Adipocyte (in vitro differentiated cells): ENCODE data around the gene AHDC1.

Experiments
- DNase-seq: peaks from one replicate; pipeline ENCODE4 v3.0.0-alpha.2; 2015; ENCODE audit warnings: low read depth
- H3K27me3 ChIP-seq: replicated peaks from 2 replicates; pipeline ENCODE4 v1.7.0; 2013; ENCODE audit warnings: mild to moderate bottlenecking, low read length, moderate library complexity; ENCODE audit not compliant: control insufficient read depth, insufficient read depth
- H3K36me3 ChIP-seq: 2 replicates; pipeline ENCODE4 v1.7.0; 2013; ENCODE audit warnings: low read length, mild to moderate bottlenecking, moderate library complexity; ENCODE audit not compliant: control insufficient read depth, insufficient read depth, severe bottlenecking
- H3K4me1 ChIP-seq: 2 replicates; pipeline ENCODE4 v1.7.0; 2013; ENCODE audit warnings: mild to moderate bottlenecking, low read length, moderate library complexity; ENCODE audit not compliant: control insufficient read depth, insufficient read depth
- H3K4me3 ChIP-seq: 2 replicates; pipeline ENCODE4 v1.7.0; 2013; ENCODE audit warnings: mild to moderate bottlenecking, low read length, moderate library complexity
- H3K9ac ChIP-seq: 2 replicates; pipeline ENCODE4 v1.7.0; 2013; ENCODE audit warnings: mild to moderate bottlenecking, low read length, moderate library complexity
- H3K9me3 ChIP-seq: 2 replicates; pipeline ENCODE4 v1.7.0; 2013; ENCODE audit warnings: mild to moderate bottlenecking, low read length, moderate library complexity; ENCODE audit not compliant: control insufficient read depth

AHDC1 gene, protein sequence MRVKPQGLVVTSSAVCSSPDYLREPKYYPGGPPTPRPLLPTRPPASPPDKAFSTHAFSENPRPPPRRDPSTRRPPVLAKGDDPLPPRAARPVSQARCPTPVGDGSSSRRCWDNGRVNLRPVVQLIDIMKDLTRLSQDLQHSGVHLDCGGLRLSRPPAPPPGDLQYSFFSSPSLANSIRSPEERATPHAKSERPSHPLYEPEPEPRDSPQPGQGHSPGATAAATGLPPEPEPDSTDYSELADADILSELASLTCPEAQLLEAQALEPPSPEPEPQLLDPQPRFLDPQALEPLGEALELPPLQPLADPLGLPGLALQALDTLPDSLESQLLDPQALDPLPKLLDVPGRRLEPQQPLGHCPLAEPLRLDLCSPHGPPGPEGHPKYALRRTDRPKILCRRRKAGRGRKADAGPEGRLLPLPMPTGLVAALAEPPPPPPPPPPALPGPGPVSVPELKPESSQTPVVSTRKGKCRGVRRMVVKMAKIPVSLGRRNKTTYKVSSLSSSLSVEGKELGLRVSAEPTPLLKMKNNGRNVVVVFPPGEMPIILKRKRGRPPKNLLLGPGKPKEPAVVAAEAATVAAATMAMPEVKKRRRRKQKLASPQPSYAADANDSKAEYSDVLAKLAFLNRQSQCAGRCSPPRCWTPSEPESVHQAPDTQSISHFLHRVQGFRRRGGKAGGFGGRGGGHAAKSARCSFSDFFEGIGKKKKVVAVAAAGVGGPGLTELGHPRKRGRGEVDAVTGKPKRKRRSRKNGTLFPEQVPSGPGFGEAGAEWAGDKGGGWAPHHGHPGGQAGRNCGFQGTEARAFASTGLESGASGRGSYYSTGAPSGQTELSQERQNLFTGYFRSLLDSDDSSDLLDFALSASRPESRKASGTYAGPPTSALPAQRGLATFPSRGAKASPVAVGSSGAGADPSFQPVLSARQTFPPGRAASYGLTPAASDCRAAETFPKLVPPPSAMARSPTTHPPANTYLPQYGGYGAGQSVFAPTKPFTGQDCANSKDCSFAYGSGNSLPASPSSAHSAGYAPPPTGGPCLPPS (N-terminal part only)

DNA sequence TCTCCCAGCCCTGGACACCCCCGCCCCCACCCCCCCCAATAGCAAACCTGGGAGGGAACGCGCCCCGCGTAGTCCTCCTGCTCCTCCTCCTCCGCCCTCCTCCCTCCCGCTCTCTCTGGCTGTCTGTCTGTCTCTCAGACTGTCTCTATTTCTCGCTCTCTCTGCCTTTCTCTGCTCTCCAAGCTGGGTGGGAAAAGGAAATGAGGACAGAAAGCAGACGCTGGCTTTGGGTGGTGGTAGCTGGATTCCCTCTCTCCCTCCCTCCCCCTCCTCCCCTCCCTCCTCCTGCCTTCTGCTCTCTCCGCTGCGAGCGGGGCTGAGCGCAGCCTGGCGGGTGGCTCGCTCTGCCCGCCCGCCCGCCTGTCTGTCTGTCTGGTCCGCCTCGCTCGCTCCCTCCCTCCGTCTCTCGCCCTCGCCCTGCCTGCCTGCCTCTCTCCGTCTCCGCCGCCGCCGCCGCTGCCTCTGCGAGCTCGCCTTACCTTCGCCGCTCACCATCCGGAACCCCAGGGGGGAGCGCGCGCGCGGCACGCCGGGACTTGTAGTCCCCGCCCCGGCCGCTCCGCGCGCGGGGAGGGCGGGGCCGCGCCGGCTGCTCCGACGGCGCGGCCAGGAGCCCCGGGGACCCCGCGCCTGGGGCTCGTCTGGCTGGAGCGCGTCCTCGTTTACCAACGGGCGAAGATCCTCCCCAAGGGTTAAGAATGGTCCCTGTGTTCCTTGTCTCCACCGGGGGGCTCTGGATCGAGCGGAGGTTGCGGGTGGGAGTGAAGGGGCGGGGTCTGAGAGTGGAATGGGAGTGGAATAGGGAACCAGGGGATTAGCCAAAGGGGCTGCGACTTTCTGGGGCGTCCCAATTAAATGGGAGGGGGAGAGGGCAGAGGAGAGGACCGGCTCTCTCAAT lies at the start of gene AHDC1:
Gene AHDC1, minus strand, starts transcription at position 464 of the 898 bp plus-strand sequence. CDS start 52,029 bp downstream, outside the sequence.
- DNase-seq, result peak; percentile 97

DNA sequence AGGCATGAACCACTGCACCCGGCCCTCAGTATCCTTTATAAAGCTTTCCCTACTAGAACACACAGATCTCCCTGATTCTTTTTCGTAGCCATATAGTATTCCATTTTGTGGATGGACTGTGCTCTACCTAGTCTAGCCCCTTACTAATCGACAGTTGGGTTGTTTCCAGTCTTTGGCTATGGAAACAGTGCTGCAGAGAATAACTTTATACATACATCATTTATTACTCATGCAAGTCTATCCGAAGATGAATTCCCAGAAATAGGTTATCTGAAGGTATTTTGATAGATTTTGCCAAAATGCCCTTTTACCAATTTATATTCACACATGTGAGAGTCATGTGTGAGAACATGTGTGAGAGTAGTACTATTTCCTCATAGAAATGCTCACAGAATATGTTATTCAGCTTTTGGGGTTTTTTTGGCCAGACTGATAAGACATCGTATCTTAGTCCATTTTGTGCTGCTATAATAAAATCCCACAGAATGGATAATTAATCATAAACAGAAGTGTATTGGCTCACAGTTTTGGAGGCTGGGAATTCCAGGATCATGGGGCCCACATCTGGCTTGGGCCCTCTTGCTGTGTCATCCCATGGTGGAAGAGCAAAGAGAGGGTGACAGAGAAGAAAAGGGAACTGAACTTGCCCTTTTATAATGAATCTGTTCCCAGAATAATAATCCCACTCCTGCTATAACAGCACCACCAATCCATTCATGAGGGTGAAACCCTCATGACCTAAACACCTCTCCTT lies 48.3 kb upstream of the AHDC1 start:
- no peak for DNase-seq
- Histone ChIP-seq H3K4me1 (peaks cover 44% of the 10 kb centered on the region), H3K27me3 (no peaks in the 10 kb centered on the region), H3K9ac (peak overlapping the region; percentile 4), H3K36me3 (no peaks in the 10 kb centered on the region), H3K4me3 (no peak overlapping the region), H3K9me3 (no peaks in the 10 kb centered on the region)

More for the DNA sequence above, at the start of gene AHDC1:
- peak within 1 kb of the TSS; percentile 85 for H3K4me3 ChIP-seq
- no peaks in the 10 kb centered on the region for H3K27me3 ChIP-seq
- no peaks in the 10 kb centered on the region for H3K36me3 ChIP-seq
- peak within 1 kb of the TSS; percentile 92 for H3K9ac ChIP-seq
- H3K4me1 ChIP-seq, result peaks cover 27% of the 10 kb centered on the region
- no peaks in the 10 kb centered on the region for H3K9me3 ChIP-seq

DNA sequence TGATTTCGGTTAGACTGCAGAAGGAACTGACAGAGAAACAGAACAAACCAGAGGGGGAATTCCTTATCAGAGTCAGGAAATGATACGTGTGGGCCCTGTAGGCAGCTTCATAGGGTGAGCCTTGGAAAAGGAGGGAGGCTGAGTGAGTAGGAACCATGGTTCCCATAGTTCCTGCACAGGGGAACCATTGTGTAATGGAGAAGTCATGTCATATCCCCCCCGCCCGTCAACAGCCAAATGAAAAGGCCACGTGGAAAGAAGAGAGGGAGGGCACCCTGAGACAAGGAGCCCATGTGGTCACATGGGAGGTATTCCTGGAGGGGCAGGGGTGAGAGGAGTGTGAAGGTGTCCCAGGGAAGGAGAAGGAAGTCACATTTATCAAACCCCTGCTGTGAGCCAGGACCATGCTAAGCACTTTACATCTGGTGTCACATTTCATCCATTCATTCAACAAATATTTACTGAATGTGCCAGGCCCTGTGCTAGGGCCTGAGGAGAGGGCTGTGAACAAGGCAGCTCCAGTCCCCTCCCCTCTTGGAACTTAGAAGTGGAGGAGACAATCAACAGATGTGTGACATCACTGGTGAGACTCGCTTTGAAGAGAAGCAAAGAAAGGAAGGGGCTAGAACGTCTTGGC lies 46.7 kb upstream of the AHDC1 start:
- no peaks in the 10 kb centered on the region for H3K9me3 ChIP-seq
- H3K36me3 ChIP-seq, result no peaks in the 10 kb centered on the region
- DNase-seq, result peak; percentile 63
- H3K4me3 ChIP-seq, result no peak overlapping the region
- no peaks in the 10 kb centered on the region for H3K27me3 ChIP-seq
- peaks cover 32% of the 10 kb centered on the region for H3K4me1 ChIP-seq
- peak overlapping the region; percentile 39 for H3K9ac ChIP-seq

DNA sequence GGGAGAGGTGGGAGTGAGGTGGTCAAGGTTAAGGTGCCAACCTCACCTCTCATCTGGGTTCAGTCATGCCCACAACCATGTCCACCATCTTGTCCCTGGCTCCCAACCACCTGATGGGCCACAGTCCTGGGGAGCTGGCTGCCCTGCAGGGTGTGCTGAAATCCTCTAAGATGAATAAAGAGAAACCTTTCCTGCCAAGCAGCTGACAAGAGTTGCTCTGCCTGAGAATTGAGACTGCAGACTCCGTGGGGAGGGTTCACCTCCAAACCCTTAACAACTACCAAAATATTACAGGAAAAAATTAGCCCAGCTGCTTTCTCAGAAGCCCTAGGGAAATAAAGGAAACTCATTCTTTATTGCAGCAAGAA lies 46.2 kb upstream of the AHDC1 start:
- peak overlapping the region; percentile 39 for H3K9ac ChIP-seq
- no peak for DNase-seq
- H3K27me3 ChIP-seq, result no peaks in the 10 kb centered on the region
- peaks cover 27% of the 10 kb centered on the region for H3K4me1 ChIP-seq
- no peaks in the 10 kb centered on the region for H3K36me3 ChIP-seq
- H3K9me3 ChIP-seq, result no peaks in the 10 kb centered on the region
- no peak overlapping the region for H3K4me3 ChIP-seq

DNA sequence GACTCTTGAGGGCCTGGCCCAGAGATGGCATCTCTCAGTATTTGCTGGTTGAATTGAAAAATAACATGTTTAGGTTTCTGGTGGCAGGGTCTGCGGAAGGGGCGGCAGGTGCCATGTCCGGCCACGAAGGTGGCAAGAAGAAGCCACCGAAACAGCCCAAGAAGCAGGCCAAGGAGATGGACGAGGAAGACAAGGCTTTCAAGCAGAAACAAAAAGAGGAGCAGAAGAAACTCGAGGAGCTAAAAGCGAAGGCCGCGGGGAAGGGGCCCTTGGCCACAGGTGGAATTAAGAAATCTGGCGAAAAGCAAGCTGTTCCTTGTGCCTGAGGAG lies 45.3 kb upstream of the AHDC1 start:
- H3K9me3 ChIP-seq, result no peaks in the 10 kb centered on the region
- H3K9ac ChIP-seq, result no peak overlapping the region
- no peaks in the 10 kb centered on the region for H3K36me3 ChIP-seq
- no peak overlapping the region for H3K4me3 ChIP-seq
- no peaks in the 10 kb centered on the region for H3K27me3 ChIP-seq
- no peak for DNase-seq
- H3K4me1 ChIP-seq, result peaks cover 24% of the 10 kb centered on the region

DNA sequence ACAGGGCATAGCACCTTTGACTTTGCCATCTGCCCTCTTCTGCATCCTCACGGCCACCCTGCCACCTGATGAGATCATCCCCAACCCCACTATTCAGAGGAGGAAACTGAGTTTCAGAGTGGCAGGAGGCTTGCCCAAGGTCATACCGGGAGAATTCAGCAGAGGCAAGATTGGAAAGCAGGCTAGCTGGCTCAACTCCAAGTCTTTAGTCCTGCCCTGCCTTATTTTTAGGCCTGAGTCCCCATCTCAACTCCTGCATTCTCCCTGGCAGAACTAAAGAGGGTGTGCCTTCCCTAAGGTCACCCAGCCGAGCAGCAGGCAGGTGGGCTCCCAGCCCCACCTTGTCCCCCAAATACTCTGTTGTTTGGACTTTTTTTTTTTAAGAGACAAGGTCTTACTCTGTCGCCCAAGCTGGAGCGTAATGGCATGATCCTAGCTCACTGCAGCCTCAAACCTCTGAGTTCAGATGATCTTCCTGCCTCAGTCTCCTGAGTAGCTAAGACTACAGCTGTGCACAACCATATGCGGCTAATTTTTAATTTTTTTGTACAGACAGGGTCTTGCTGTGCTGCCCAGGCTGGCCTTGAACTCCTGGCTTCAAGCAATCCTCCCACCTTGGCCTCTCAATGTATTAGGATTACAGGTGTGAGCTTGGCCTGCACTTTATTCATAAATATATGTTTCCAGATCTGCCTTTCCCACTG lies 44.8 kb upstream of the AHDC1 start:
- H3K4me1 ChIP-seq, result peaks cover 24% of the 10 kb centered on the region

DNA sequence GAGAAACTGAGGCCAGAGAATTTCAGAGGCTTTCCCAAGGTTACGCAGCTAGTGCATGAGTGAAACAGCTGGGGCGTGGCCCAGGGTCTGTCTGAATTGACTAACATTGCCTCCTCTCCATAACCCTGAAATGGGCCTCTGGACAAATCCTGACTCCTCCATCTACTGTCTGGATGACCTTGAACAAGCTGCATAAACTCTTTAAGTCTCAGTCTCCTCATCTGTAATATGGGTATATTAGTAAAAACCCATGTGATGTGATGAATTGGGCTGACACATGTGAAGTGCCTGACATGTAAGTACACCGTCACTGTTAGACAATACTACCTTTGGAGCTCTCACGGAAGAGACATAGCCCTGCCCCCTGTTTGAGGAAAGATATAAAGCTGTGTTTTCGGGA lies 43.4 kb upstream of the AHDC1 start:
- no peak overlapping the region for H3K9ac ChIP-seq
- H3K27me3 ChIP-seq, result peaks cover 3% of the 10 kb centered on the region
- DNase-seq, result no peak
- peaks cover 18% of the 10 kb centered on the region for H3K4me1 ChIP-seq
- no peaks in the 10 kb centered on the region for H3K36me3 ChIP-seq
- H3K9me3 ChIP-seq, result no peaks in the 10 kb centered on the region
- no peak overlapping the region for H3K4me3 ChIP-seq

More for the DNA sequence above, 44.8 kb upstream of the AHDC1 start:
- no peaks in the 10 kb centered on the region for H3K36me3 ChIP-seq
- no peak overlapping the region for H3K9ac ChIP-seq
- peak; percentile 34 for DNase-seq
- H3K27me3 ChIP-seq, result no peaks in the 10 kb centered on the region
- no peaks in the 10 kb centered on the region for H3K9me3 ChIP-seq
- no peak overlapping the region for H3K4me3 ChIP-seq

DNA sequence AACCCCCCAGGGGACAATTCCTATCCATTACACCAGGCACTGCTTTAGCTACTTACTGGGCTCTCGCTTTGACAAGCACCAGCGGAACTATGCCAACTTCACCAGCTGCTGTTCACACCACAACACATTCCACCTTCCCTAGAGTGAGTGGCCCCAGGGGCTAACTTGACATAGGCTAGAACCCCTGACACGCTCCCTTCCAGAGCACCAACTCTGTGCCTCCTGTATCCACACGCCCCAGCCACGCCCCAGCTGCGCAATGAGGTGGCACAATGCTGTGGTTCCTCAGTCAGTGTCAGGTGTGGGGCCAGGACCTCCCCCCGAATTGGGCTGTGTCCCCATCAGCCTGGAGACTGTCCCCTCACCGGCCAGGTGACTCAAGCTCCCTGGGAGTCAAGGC lies 42.7 kb upstream of the AHDC1 start:
- H3K9me3 ChIP-seq, result no peaks in the 10 kb centered on the region
- no peak overlapping the region for H3K9ac ChIP-seq
- H3K36me3 ChIP-seq, result no peaks in the 10 kb centered on the region
- DNase-seq, result no peak
- H3K4me1 ChIP-seq, result peaks cover 18% of the 10 kb centered on the region
- H3K4me3 ChIP-seq, result no peak overlapping the region
- H3K27me3 ChIP-seq, result peaks cover 3% of the 10 kb centered on the region

DNA sequence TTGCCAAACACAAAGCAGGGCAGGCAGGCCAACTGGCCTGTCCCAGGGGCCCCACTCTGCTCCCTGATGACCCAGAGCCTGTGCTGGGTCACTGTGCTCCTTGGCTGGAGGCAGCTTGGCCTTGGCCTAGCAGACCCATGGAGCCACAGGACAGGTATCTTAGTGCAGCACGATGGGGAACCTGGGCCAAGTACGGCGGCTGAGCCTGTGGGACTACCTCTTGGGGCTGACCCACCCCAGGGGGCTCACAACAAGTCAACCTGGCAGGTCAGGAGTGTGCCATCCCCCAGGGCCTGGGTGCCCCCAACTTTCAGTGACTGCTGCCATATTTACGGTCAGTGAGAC lies 41.1 kb upstream of the AHDC1 start:
- no peak overlapping the region for H3K4me3 ChIP-seq
- DNase-seq, result no peak
- no peak overlapping the region for H3K9ac ChIP-seq
- H3K36me3 ChIP-seq, result no peaks in the 10 kb centered on the region
- H3K27me3 ChIP-seq, result peaks cover 3% of the 10 kb centered on the region
- H3K4me1 ChIP-seq, result peaks cover 6% of the 10 kb centered on the region
- H3K9me3 ChIP-seq, result no peaks in the 10 kb centered on the region
